Daoy (cell line): ENCODE results near the gene PFN4. TPM values are rescaled to one million over a fixed set of nuclear protein-coding genes. Genes with fewer than 3 reads are reported as not detected.

Source experiments
- DNase-seq: peaks from one replicate; pipeline ENCODE4 v3.0.0-alpha.2; 2015; ENCODE audit warnings: low read depth
- total RNA-seq: library from RNA; depleted of rRNA; stranded (reverse); fragments of >200 nt; shearing (Covaris generic); gene quantifications from 2 replicates; pipeline ENCODE4 v1.2.3, GENCODE V29; 2014; rRNA removed

Gene PFN4
- total RNA-seq, 1 experiment from 2014 or later, result 0.74 TPM

DNA sequence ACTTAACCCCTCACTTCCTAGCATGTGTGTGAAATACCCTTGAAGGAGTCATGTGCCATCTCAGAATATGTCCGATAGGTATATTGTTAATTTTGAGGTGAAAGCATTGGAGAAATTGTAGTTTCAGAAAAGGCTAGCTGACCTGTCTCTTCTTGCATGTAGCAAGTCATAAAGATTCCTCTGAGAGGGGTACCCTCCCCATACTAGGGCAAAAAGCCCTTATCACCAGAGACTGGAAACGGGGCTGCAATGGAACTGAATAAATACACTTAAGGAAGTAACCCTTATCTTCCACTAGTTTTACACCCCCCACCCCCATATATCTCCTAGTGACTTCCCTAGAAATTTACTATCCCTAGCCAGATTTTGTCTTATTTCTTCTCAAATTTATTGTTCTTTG is 45.3 kb downstream of the PFN4 start:
- DNase-seq, result no peak

DNA sequence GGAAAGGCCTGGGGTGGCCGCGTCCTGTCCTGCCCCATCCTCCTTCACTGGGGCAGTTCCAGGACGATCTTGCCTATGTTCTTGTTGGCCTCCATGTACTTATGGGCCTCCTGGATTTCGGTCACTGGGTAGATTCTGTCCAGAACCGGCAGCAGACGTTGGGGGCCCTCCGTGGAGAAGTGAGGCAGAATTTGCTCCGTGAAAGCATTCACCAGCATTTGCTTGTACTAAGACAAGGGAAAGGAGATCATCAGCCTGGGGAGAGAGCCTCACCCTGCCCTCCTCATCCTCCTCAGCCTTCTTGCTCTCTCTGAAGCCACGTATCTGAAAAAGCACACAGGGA is 45.6 kb downstream of the PFN4 start:
- DNase-seq, result no peak

DNA sequence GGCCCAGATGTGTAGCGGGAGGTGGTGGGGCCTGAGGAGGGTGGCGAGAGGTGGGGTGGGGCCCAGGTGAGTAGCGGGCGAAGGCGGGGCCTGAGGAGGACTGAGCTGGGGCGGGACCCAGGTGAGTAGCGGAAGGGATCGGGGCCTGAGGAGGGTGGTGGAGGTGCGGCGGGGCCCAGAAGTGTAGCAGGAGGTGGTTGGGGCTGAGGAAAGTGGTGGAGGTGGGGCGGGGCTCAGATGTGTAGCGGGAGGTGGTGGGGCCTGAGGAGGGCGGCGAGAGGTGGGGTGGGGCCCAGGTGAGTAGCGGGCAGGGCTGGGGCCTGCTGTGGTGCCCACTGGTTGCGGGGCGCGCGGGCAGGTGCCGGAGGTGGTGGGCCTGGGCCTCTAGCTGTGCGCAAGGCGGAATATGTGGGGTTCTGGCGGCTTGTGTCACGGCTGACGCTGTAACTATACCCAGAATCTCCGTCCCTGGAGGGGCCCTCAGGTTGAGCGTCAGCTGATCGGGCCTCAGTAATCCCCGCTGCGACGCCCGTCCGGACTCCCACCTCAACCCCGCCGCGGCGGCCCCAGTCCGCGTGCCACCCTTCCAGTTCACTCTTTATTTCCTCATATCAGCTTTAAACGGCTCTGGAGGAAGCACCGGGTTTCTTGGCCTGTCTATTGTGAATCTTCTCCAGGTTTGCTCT is 46.1 kb downstream of the PFN4 start:
- DNase-seq, result peak; percentile 15

DNA sequence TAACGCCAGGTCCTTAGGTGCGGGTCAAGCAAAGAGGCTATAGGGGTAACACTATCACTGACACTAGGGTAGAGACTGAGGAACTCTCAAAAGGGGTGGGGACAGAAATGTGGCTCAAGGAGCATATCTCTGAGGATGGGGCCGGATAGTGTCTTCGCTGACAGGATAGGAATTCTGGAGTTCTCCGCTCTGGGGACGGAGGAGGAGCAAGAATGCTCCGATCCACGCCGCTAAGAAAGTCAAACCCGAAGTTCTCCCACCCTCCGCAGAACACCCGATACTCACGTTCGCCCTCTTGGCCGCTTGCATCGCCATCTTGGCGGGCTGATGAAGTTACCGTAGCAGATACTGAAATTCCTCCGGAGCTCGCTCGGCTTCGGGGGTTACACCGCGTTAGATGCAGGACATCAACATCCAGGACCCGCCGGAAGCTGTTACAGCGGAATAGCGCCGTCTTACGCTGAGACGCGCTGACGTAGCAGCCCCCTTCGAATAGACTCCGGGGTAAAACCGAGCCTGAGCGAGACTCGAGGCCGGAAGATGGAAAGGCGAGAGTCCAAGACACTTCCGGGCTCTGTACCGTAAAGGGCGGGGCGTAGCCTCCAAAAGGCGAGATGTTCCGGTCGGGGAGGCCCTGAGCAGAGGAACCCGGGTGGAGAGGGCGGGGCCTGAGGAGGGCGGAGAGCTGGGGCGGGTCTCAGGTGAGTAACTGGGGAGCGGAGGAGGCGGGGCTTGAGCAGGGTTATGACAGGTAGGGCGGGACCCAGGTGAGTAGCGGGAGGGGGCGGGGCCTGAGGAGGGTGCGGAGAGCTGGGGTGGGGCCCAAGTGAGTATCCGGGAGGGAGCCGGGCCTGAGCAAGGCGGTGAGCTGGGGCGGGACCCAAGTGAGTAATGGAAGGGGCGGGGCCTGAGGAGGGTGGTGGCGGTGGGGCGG is 47.0 kb downstream of the PFN4 start, which contains the start of gene SF3B6:
SF3B6 (minus strand) TSS at position 412 of the 934 bp plus-strand sequence; CDS start at position 315, 97 bp downstream.
- DNase-seq, result peak; percentile 99

DNA sequence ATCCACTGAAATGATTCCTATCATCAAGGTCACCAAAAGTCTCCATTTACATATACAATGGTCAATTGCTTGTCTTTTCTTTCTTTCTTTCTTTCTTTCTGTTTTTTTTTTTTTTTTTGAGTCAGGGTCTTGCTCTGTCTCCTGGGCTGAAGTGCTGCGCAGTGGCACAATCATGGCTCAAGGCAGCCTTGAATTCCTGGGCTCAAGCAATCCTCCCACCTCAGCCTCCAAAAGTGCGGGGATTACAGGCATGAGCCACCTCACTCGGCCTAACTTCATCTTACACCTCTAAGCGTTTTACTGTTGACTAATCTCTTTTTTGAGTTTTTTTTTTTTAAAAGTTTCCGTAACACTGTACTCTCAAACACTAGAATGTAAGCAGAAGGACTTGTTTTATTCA is 47.9 kb downstream of the PFN4 start:
- DNase-seq, result no peak

DNA sequence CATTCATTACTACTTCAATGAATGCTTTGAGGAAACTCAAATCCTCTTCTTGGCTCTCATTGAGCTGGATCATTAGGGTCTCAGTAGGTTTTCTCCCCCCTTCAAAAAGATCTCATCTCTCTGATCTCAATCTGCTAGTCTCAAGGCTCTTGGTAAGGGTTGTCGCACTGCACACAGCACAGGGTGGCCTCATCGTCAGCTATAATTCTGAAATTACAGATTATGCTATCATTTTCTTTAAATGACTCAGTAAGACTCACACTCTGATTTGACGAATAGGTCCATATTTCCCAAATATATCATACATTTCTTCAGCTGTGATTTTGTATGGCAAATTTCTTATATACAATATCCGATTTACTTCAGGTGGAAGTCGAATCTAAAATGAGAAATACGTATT is 49.3 kb downstream of the PFN4 start:
- DNase-seq, result no peak

DNA sequence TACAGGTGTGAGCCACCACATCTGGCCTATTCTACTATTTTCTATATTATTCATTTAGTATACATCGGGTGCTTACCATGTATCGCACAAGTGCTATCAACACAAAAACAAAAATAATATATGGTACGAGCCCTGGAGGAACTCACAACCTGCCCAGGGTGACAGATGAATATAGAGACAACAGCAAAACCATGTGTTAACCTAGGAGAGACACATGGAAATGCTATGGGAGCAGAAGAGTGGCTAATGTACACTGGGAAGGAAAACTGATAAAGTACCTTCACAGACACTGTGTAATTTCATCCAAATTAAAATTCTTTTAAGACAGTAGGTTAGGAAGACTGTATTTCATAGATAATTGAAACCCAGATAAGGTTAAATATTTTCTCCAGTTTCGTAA is 50.9 kb downstream of the PFN4 start:
- no peak for DNase-seq

DNA sequence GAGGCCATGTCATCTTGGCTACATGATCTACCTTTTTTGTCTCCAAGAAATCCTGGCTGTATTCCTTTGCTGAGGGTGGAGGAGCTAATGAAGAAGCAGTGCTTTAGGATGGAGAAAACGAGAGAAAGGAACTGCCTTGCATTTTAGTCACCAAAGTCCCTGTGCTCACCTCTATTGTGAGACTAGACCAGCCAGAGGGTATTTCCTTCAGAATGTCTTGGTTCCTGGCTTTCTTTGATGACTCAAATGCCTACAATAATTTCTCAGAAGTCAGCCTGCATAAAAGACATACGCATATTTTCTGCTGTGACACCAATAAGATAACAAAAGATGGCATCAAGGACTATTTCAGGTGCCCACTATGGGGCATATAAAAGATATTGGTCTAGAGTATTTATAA is 57.8 kb downstream of the PFN4 start:
- no peak for DNase-seq

Other genes with a start within 250 kb of the PFN4 start
- 7.9 and 9.7 TPM in 2 replicates for gene ATAD2B, start 196.2 kb downstream of the PFN4 start, total RNA-seq
- gene UBXN2A, start 182.9 kb downstream of the PFN4 start, total RNA-seq, result 13.5 and 16.2 TPM in 2 replicates
- 0.06 TPM in 1 of 2 replicates, not detected in the other for gene MFSD2B, start 113.2 kb downstream of the PFN4 start, total RNA-seq
- 14.6 and 18.0 TPM in 2 replicates for gene WDCP, start 75.9 kb downstream of the PFN4 start, total RNA-seq
- 0.98 and 8.5 TPM in 2 replicates for gene FKBP1B, start 73.6 kb downstream of the PFN4 start, total RNA-seq
- gene SF3B6, start 47.0 kb downstream of the PFN4 start, total RNA-seq, result 314 and 397 TPM in 2 replicates
- 17.6 and 21.4 TPM in 2 replicates for gene TP53I3, start 38.5 kb downstream of the PFN4 start, total RNA-seq
- gene FAM228B, start 135 bp upstream of the PFN4 start, total RNA-seq, result 3.7 and 7.0 TPM in 2 replicates
- gene FAM228A, start 51.7 kb upstream of the PFN4 start, total RNA-seq, result not detected in 2 replicates
- 20.1 and 22.6 TPM in 2 replicates for gene ITSN2, start 237.2 kb upstream of the PFN4 start, total RNA-seq